ENCODE measurements around the gene HOXD9.

The HOXD9 gene

GRCh38 chr2:176111846-176112374 is 10.6 kb upstream of the HOXD9 start:
- DNase-seq: no peak

DNA sequence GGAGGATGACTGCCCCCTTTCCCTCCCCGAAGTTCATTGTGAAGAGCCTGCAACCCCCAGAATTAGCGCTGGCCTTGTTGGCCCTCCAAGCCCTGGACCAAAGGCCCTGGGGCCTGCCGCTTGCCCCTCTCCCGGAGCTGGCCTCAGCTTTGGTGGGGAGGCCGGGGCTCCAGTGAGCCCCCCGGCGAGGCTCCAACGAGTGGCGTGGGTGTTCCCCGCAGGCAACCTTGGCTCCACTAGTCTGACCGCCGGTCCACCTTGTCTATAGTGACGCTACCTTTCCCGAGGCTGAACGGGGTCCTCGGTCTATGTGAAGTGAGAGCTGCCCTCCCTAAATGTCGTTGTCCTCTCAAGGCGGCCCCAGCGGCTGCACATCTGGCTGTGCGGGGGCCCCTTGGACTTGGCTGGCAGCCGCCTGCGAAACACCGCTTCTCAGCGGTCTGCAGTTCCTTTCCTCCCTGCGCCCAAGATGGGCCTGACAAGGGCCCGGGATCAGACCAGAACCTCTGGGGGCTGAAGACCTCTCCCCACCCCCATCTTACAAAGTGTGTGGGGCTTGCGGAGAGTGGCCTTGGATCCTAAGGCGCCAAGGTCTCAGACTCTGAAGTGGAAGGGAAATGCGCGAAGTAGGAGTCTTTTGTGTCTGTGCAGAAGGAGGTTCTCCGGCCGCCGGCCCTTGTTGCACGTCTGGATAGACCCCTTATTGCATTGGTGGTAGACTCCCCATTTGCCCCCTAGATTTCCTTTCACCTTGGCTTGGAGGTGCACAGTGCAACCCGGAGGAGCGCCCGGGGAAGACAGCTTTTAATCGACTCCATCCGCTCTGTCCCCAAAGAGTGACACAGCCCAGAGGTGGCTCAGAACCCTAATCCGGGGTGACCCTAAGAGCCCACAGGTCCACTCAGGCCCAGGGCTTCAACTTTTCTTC is 9.9 kb upstream of the HOXD9 start:
- no peak for DNase-seq

GRCh38 chr2:176114120-176114929 is 8.2 kb upstream of the HOXD9 start:
- no peak for DNase-seq

DNA sequence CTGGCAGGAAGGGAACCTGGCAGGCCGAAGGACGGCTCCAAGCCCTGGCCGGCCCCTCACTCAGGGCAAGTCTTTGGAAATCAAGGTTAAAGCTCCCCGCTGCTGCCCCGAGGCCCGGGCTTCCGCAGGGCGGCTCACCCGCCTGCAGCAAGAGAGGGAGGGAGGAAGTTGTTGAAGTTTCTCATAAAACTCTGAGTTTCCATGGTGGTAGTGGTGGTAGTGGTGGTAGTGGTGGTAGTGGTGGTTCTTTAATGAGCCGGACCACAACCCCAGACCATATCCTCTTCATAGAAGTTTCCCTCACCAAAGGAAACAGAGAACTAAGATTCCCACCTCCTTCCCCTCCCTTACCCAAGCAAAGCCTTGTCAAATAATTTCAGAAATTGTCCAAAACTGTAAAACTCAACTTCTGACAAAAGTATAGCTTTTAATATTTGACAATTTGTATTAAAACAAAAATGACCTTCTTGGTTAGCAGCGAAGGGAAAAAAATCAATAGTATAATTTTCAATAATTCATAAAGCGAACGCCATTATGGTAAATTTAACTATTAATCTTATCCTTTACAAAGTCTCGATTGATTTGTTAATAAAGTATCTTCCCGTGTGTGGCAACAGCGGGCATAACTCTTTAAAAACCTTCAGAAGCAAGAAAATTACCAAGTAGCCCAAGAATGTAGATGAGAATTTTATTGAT is 7.4 kb upstream of the HOXD9 start:
- no peak for DNase-seq

DNA sequence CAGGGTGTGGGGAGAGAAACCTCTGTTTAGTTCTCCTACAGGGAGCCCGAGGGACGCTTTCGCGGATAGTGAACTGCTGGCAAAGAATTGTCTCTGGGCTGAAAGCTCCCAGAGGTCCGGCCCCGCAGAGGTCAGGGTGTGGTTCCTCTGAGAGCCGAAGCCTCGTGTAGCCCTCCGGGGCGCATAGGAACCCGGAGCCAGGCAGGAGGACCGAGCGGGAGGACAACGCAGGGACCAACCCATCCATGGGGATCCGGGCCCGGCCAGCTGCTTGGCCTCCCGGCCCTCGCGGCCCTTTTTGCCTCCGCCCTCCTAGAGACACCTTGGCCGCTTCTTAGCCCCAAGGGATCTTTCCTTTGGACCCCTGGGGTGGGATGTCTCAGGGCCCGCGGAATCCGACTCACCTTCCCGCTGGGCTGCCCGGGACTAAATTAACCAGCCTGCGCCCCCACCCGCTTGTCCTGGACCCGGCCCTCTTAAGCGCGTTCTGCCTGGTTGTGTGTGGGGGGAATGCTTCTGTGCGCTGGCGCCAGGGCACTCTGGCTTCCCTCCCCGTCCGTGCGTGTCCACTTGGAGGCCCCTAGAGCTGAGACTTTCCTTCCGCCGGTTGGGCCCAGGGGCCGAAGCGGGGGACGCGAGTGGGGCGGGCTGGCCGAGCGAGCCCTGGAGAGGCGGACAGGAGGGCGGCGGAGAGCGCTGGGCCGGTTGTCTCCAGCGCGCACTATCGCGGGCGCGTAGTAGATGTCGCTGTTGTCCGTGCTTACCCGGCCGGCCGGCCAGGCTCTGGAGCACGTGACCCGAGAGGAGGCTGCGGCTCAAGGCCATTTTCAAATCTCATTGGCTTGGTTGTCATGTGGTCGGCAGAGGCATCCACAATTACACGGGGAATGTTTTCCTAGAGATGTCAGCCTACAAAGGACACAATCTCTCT is 6.4 kb upstream of the HOXD9 start, which contains the start of gene HOXD10:
Gene HOXD10 (plus strand): TSS at position 896 of the 931 bp plus-strand sequence. CDS start 56 bp downstream, outside the sequence.
- no peak for DNase-seq

DNA sequence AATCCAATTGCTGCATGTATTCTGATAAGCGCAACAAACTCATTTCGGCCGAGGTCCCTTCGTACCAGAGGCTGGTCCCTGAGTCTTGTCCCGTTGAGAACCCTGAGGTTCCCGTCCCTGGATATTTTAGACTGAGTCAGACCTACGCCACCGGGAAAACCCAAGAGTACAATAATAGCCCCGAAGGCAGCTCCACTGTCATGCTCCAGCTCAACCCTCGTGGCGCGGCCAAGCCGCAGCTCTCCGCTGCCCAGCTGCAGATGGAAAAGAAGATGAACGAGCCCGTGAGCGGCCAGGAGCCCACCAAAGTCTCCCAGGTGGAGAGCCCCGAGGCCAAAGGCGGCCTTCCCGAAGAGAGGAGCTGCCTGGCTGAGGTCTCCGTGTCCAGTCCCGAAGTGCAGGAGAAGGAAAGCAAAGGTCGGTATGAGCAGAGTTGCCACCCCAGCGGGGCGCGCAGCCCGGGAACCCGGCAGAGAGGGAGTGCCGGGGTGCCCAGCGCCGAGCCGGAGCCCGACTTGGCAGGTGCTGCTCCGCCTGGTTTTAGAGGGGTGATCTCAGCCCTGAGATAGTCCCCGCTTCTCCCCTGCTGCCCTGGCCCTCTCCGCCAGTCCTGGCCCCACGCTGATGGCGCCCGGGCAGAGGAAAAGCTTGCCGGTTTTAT is 5.2 kb upstream of the HOXD9 start:
- no peak for DNase-seq

- DNase-seq: no peak
Observed at GRCh38 chr2:176117823-176118371, 4.6 kb upstream of the HOXD9 start.

- peak; percentile 35 to 38 for DNase-seq
Observed at GRCh38 chr2:176118601-176119339, 3.7 kb upstream of the HOXD9 start.

GRCh38 chr2:176120364-176121189 is 1.9 kb upstream of the HOXD9 start:
- no peak for DNase-seq

DNA sequence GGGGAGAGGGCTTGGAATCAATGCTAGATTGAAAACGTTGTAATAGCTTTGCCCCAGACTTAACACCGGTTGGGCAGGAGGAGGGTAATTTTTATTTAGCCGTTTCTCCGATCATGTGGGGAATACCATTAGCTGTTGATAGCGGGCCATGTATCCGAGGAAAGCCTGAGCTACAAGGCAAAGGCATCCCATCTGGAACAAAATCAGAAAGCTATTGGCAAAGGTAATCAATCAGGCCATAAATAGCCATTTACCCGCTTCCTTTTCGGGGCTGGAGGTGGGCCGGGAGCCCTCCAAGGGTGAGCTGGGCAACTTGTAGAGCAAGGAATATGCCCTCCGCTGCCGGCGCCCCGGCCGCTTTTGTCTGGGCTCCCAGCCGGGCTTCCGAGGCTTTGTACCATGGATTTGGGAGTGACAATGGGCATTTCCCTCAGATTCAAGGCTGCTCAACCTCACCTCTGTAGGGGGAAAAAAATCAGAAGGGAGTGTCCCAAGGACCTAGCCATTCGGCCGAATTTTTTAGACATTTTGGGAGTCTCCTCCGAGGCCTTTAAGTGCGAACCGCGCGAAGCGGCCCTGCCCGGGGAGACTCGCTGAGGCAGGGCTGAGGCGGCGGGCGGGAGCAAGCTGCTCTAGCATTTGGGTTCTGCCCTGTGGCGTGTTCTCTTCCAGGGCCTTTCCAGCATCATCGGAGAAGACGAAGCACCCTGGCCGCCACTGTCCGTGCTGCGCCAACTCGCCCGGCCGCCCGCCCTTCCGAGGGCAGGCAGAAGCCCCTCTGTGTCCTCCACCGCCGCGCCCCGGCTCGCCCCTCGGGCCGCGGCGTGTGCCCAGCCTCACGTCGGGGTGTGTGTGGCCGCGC is 1.1 kb upstream of the HOXD9 start:
- DNase-seq: no peak

DNA sequence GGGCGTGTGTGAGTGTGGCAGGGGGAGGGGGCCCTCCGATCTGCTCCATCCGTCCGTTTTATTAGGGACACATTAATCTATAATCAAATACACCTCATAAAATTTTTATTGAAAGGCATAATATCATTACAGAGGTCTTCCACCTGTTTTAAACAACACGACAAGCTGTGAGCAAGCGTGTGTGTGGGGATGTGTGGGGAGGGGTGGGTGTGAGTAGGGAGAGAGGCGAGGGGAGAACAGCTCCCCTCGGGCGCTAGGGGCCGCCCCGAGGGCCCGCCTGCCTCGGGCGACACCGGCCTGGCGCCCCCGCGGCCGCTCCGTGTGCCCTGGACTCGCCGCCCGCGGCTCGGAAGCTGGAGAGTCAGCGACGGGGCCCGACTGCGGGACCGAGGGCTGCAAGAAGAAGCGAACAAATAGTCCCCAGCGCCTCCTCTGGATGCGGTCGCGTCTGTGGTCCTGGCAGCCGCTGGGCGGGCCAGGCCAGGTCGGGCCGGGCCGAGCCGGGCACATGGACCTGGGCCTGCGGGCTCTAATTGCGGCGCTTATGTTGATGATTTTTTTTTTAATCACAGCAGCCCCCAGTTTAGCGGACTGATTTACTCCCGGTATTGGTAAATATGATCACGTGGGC is 352 bp upstream of the HOXD9 start:
- peak; percentile 55 to 82 for DNase-seq

DNA sequence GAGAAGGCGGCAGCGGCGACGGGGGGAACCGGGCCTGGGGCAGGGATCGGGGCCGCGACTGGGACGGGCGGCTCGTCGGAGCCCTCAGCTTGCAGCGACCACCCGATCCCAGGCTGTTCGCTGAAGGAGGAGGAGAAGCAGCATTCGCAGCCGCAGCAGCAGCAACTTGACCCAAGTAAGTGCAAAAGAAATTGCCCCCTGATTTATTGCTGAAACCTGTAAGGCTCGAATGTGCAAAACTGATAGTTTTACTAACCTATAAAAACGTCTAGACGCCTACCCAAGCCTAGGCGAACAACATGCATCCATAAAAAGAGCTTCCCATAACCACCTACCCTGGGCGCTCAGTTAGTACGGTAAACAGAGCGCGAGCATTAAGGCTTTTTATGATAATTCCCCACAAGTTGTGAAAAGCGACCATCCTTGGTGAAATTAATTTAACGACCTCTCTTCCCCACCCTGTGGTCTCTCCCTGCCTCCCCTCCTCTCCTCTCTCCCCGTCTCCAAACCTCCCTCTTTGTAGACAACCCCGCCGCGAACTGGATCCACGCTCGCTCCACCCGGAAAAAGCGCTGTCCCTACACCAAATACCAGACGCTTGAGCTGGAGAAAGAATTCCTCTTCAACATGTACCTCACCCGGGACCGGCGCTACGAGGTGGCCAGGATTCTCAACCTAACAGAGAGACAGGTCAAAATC is 1.0 kb downstream of the HOXD9 start:
- no peak for DNase-seq

DNA sequence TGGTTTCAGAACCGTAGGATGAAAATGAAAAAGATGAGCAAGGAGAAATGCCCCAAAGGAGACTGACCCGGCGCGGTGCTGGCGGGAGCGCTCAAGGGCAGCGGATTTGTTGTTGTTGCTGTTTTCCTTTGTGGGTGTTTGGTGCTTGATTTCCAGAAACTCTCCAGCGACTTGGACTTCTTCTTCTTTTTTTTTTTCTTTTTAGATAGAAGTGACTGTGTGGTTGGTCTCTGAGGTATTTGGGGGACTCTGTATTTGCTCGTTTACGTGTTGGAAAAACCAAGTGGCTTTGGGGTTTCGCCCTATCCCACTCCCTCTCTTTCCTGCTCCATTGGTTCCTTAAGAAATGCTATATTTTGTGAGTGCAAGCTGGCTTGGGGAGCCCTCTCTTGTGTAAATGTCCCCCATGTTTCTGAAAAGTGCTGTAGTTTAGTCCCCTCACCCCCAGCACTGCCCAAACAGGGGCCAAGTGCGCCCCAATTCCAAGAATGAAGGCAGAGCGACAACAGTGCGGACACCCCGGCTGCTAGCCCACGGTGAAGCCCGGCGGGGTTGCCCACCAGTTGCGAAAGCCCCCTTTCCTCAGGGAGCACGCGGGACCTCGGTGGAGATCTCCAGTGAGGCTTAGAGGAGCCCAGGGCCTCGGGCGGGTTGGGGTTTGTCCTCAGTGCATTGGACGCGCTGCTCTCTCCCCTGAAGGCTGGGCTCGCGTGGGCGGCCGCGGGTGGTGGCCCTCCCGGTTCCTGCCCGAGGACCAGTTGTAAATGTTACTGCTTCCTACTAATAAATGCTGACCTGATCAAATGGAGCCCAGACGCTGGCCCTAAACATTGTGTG is 1.8 kb downstream of the HOXD9 start:
- DNase-seq: no peak

DNA sequence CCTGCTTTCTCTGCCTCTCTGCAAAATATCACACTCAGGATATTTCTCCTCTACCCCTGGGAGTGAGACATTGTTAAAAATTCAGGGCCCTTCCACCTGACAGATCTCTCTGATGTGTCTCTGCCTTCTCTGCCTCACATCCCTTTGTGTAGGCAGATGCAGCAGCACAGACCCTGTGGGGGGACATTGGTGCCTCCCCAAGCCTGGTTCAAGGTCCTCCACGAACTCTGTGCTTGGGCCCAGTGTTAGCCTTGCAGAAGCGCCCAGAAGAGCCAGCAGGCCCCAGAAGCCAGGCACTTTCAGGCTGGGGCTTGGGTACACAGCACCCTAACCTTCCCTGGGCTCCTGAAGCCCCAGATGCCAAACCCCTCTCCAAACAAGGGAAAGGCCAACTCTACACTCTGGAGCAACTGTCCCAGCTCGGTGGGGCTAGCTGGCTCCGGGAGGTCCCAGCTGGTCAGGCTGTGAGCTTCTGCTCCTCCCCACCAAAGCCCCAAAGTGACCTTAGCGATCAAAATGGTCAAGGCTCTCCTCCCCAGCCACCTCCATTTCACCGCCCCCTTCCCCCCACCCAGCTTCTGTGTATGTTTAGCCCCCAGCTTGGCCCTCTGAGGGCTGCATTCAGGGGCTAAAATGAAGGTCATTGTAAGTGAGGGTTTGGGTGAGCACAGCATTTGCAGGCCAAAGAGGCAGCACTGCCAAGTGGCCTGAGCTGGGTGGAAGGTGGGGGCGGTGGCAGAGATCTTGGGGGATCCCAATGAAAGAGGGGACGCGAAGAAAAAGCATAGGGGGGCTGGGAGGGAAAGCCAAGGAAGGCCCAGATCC is 2.6 kb downstream of the HOXD9 start:
- DNase-seq: no peak

GRCh38 chr2:176125772-176126054 is 3.2 kb downstream of the HOXD9 start:
- DNase-seq: no peak
